Lower leg skin (tissue), 3 donors: ENCODE measurements around the gene UBXN10.

ENCODE experiments used
- CTCF ChIP-seq, 3 donors: fragments of 450-650 bp; IDR thresholded peaks; one replicate each; pipeline ENCODE4 v1.5.1; 2016; ENCODE audit warnings: antibody characterized with exemption in 3 of 3, mild to moderate bottlenecking in 3 of 3, moderate library complexity in 2 of 3
- POLR2A ChIP-seq, 2 donors: fragments of 450-650 bp; IDR thresholded peaks; one replicate each; pipeline ENCODE4 v1.6.1; 2016 to 2017; ENCODE audit warnings: antibody characterized with exemption in 2 of 2, mild to moderate bottlenecking in 1 of 2, moderate library complexity in 1 of 2

- TF ChIP-seq CTCF (IDR thresholded peaks at IDR 0.05) (no peak), POLR2A (IDR thresholded peaks at IDR 0.05) (no peak)
Observed at GRCh38 chr1:20158358-20159070, 27.4 kb upstream of the UBXN10 start.
